RWPE1 (cell line): ENCODE measurements around the gene KLHDC3.

Source experiments
- CTCF ChIA-PET: fragments of 350-600 bp; sonication (Branson Sonifier 250); formaldehyde crosslinking; extraction: SDS; loops from one replicate; lab custom pipeline; 2021; lab: Yijun Ruan, JAX
- POLR2A ChIA-PET: fragments of 400-600 bp; formaldehyde crosslinking; extraction: SDS; loops from one replicate; lab custom pipeline; 2020; ENCODE audit warnings: antibody characterized with exemption; ENCODE audit not compliant: low non-redundant PET; lab: Yijun Ruan, JAX
- DNase-seq: peaks from one replicate; pipeline ENCODE4 v3.0.0; 2012; ENCODE audit warnings: low spot score
- H3K27ac ChIP-seq: fragments of 450-650 bp; 2 replicates; pipeline ENCODE4 v1.5.1; 2017
- TF ChIP-seq, protein P1 (sequence below): fragments of 450-650 bp; conservative IDR thresholded peaks from 2 replicates; pipeline ENCODE4 v1.5.1; 2017; ENCODE audit warnings: low read depth, mild to moderate bottlenecking

Gene KLHDC3

DNA sequence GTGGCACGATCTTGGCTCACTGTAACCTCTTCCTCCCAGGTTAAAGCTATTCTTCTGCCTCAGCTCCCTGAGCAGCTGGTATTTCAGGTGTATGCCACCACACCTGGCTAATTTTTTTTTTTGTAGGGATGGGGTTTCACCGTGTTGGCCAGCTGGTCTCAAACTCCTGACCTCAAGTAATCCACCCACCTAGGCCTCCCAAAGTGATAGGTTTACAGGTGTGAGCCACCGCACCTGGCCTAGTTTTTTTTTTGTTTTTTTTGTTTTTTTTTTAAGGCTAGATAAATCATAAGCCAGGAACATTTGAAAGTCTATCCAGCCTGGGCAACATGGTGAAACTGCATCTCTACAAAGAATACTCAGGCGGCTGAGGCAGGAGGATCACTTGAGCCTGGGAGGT is 18.3 kb downstream of the KLHDC3 start:
- peak overlapping the region; percentile 18 for H3K27ac ChIP-seq
- DNase-seq, result no peak
- TF ChIP-seq, protein P1, sequence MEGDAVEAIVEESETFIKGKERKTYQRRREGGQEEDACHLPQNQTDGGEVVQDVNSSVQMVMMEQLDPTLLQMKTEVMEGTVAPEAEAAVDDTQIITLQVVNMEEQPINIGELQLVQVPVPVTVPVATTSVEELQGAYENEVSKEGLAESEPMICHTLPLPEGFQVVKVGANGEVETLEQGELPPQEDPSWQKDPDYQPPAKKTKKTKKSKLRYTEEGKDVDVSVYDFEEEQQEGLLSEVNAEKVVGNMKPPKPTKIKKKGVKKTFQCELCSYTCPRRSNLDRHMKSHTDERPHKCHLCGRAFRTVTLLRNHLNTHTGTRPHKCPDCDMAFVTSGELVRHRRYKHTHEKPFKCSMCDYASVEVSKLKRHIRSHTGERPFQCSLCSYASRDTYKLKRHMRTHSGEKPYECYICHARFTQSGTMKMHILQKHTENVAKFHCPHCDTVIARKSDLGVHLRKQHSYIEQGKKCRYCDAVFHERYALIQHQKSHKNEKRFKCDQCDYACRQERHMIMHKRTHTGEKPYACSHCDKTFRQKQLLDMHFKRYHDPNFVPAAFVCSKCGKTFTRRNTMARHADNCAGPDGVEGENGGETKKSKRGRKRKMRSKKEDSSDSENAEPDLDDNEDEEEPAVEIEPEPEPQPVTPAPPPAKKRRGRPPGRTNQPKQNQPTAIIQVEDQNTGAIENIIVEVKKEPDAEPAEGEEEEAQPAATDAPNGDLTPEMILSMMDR, result no peak
- POLR2A ChIA-PET, result interaction anchor here (0.5 to 0.6 kb wide), 2 partner anchors 492 to 580 kb away, joined by 3 to 5 read pairs; no protein-coding TSS in a partner anchor
- CTCF ChIA-PET, result interaction anchor here (0.6 kb wide), 1 partner anchor 97 kb away, joined by 3 read pairs; no protein-coding TSS in a partner anchor

DNA sequence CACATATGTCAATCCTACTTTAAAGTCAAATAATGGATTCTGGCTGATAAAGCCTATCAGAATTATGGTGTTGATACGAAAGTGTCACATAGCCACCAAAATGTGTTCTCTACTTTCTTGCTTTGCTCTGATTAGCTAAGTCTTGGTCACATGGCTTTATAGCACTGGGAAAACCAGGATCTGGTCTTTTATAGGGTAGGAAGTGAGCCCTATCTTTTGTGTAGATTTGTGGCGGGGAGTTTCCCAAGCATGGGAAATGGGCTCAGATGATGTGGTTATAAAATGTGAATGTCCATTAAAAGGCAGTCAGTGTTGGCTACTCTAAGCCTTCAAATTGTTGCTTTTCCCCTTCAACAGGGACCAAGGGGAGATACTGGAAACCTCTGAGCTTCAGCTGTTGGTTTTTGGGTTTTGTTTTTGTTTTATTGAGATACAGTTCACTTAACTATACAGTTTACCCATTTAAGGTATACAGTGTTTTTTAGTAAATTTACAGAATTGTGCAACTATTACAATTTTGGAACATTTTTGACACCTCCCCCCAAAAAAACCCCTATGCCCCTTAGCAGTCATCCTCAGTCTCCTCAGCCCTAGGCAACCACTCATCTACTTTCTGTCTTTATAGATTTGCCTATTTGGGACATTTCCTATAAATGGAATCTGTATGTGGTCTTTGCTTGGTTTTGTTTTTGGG is 19.6 kb downstream of the KLHDC3 start:
- TF ChIP-seq, protein P1, result no peak
- CTCF ChIA-PET, result no interaction called here

DNA sequence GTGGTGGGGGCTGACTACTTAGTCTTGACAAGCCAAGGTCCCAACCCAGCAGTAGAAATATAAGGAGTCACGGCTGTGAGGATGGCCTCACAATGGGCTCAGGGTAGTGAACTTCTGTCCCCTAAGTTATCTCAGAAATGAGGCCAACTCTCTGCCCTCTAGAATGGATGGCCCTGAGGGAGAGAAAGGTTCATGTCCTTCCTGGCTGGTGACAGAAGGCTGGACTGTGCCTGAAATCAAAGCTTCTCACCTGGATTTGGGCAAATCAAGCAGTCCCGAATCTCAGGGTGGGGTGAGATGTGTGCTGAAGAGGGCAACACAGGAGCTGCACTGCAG is 20.1 kb downstream of the KLHDC3 start:
- CTCF ChIA-PET, result interaction anchor here (0.6 kb wide), 1 partner anchor 413 kb away, joined by 3 read pairs; no protein-coding TSS in a partner anchor
- no peak for DNase-seq
- POLR2A ChIA-PET, result no interaction called here
- TF ChIP-seq, protein P1, result no peak
- H3K27ac ChIP-seq, result peak overlapping the region; percentile 48

More for the DNA sequence above, 19.6 kb downstream of the KLHDC3 start:
- H3K27ac ChIP-seq, result no peak overlapping the region
- no peak for DNase-seq
- POLR2A ChIA-PET, result no interaction called here

DNA sequence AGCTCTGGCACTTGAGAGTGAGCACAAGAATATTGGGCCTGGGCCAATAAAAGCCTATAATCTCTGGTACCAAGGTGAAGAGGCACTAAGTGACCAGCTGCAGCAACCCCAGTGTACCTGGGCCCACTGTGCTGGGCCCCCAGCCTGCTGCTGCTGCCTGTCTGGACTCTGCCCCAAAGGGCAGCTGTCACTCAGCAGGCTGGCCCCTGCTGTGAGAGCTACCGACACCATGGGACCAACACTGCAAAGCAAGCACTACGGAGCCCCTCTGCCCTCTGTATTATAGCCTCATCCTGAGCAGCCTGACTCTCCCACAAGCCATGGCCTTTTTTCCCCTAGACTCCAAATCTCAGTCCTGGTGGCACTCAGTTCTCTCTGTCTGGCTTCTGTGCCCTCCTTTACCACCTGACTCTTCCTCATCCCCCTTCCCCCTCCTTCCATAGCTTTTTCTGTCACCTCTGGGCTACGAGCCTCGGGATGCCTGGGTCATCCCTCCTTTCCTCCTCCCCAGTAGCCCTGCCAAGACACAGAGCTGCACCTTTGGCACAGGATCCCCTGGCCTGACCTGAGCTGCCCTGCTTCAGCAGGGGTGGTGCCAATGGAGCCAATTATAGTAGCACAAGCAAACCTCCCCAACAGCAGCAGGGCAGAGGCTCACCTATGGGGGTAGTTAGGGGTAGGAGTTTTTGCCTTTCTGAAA is 21.6 kb downstream of the KLHDC3 start:
- ChIA-PET POLR2A (no interaction called here), CTCF (no interaction called here)
- DNase-seq, result no peak
- peak overlapping the region; percentile 48 for H3K27ac ChIP-seq
- TF ChIP-seq, protein P1, result no peak

DNA sequence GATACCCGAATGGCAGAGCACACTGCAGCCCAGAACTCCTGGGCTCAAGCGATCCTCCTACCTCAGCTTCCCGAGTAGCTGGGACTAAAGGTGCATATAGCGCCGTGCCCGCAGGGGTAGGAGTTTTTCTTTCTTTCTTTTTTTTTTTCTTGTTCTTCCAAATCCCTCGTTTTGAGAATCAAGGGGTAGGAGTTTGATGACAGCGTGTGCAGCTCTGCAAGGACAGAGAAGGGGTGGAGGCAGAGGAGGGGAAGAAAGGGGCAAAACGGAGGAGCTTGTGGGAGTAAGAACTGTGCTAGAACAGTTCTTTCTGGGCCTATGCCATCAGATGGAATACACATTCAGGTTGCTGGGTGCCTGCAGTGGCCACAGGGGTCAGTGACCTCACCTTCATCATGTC is 22.7 kb downstream of the KLHDC3 start:
- ChIA-PET CTCF (no interaction called here), POLR2A (interaction anchor here (0.7 kb wide), 1 partner anchor 23 kb away, joined by 3 read pairs; the partner anchor contains the start of genes KLHDC3 and MEA1)
- TF ChIP-seq, protein P1, result no peak
- DNase-seq, result no peak
- H3K27ac ChIP-seq, result peak overlapping the region; percentile 21; the same call in 1 of the 2 replicates

DNA sequence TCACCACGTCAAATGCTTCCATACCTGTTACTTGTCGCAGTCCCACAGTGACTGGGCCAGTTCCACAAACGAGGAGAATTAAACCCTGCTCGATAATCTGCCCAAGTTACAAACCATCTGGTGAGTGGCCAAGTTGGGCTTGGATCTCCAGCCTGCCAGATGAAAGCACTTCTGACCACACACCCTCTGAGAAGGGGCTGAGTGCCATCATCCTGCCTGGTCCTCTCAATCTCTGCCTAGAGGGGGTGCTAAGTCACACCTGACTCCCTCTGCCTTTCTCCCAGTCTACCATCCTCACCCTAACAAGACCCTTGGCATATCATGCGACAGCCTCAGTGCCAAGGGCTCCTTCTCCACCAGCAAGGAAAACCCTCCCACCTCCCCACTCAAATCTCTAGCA is 23.1 kb downstream of the KLHDC3 start:
- peak overlapping the region; percentile 21 for H3K27ac ChIP-seq
- DNase-seq, result no peak
- CTCF ChIA-PET, result no interaction called here
- TF ChIP-seq, protein P1, result no peak
- POLR2A ChIA-PET, result no interaction called here
